Measurements from ENCODE around the gene CNTNAP4. TPM values are rescaled to one million over a fixed set of nuclear protein-coding genes. Genes with fewer than 3 reads are reported as not detected.

Gene CNTNAP4
- total RNA-seq, 1 donor from 2014 or later, result not detected

- Mint-ChIP-seq H3K27ac (ENCODE audit: unreplicated experiment) (no peak overlapping the region), H3K4me3 (ENCODE audit: unreplicated experiment) (no peak overlapping the region), H3K27me3 (ENCODE audit: unreplicated experiment) (peaks cover 5% of the 10 kb centered on the region), H3K9me3 (ENCODE audit: unreplicated experiment) (no peaks in the 10 kb centered on the region), H3K36me3 (ENCODE audit: unreplicated experiment) (no peaks in the 10 kb centered on the region), H3K4me1 (ENCODE audit: unreplicated experiment) (no peaks in the 10 kb centered on the region)
- DNase-seq (ENCODE audit: extremely low spot score, unreplicated experiment), result no peak
- TF ChIP-seq, protein P1, sequence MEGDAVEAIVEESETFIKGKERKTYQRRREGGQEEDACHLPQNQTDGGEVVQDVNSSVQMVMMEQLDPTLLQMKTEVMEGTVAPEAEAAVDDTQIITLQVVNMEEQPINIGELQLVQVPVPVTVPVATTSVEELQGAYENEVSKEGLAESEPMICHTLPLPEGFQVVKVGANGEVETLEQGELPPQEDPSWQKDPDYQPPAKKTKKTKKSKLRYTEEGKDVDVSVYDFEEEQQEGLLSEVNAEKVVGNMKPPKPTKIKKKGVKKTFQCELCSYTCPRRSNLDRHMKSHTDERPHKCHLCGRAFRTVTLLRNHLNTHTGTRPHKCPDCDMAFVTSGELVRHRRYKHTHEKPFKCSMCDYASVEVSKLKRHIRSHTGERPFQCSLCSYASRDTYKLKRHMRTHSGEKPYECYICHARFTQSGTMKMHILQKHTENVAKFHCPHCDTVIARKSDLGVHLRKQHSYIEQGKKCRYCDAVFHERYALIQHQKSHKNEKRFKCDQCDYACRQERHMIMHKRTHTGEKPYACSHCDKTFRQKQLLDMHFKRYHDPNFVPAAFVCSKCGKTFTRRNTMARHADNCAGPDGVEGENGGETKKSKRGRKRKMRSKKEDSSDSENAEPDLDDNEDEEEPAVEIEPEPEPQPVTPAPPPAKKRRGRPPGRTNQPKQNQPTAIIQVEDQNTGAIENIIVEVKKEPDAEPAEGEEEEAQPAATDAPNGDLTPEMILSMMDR (IDR thresholded peaks at IDR 0.05), result no peak
These were observed 247.2 kb downstream of the CNTNAP4 start for GRCh38 chr16:76524356-76524755.

GRCh38 chr16:76524769-76525168 lies 247.6 kb downstream of the CNTNAP4 start:
- DNase-seq (ENCODE audit: extremely low spot score, unreplicated experiment), result no peak
- H3K4me1 Mint-ChIP-seq (ENCODE audit: unreplicated experiment), result no peaks in the 10 kb centered on the region
- H3K4me3 Mint-ChIP-seq (ENCODE audit: unreplicated experiment), result no peak overlapping the region
- H3K27ac Mint-ChIP-seq (ENCODE audit: unreplicated experiment), result no peak overlapping the region
- peaks cover 5% of the 10 kb centered on the region for H3K27me3 Mint-ChIP-seq (ENCODE audit: unreplicated experiment)
- H3K9me3 Mint-ChIP-seq (ENCODE audit: unreplicated experiment), result no peaks in the 10 kb centered on the region
- TF ChIP-seq, protein P1 (IDR thresholded peaks at IDR 0.05), result no peak
- H3K36me3 Mint-ChIP-seq (ENCODE audit: unreplicated experiment), result no peaks in the 10 kb centered on the region

DNA sequence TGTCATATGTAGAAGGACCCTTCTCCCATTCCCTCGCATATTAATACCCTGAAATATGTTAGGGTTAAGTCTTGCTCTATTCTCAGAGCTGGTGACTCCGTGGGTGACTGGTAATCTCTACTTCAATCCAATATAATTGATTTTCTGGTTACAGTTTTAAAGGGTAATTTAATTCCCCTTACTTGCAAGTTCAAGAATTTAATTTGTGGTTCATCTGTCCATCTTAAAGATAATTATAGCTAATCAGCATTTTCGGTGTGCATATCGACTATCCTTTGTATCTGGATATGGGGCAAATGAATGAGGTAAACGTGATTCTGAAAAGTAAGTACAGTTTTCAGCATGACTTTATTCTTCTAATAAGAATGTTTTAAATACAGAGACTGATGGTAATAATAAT lies 250.0 kb downstream of the CNTNAP4 start:
- Mint-ChIP-seq H3K27me3 (ENCODE audit: unreplicated experiment) (no peaks in the 10 kb centered on the region), H3K27ac (ENCODE audit: unreplicated experiment) (no peak overlapping the region)
- DNase-seq (ENCODE audit: extremely low spot score, unreplicated experiment), result no peak

GRCh38 chr16:76529120-76529519 lies 251.9 kb downstream of the CNTNAP4 start:
- TF ChIP-seq, protein P1 (IDR thresholded peaks at IDR 0.05), result no peak
- Mint-ChIP-seq H3K9me3 (ENCODE audit: unreplicated experiment) (no peaks in the 10 kb centered on the region), H3K27ac (ENCODE audit: unreplicated experiment) (no peak overlapping the region), H3K4me3 (ENCODE audit: unreplicated experiment) (no peak overlapping the region), H3K27me3 (ENCODE audit: unreplicated experiment) (no peaks in the 10 kb centered on the region), H3K4me1 (ENCODE audit: unreplicated experiment) (no peaks in the 10 kb centered on the region), H3K36me3 (ENCODE audit: unreplicated experiment) (no peaks in the 10 kb centered on the region)
- no peak for DNase-seq (ENCODE audit: extremely low spot score, unreplicated experiment)

More for the DNA sequence above, 250.0 kb downstream of the CNTNAP4 start:
- no peak overlapping the region for H3K4me3 Mint-ChIP-seq (ENCODE audit: unreplicated experiment)
- H3K36me3 Mint-ChIP-seq (ENCODE audit: unreplicated experiment), result no peaks in the 10 kb centered on the region
- H3K9me3 Mint-ChIP-seq (ENCODE audit: unreplicated experiment), result no peaks in the 10 kb centered on the region
- H3K4me1 Mint-ChIP-seq (ENCODE audit: unreplicated experiment), result no peaks in the 10 kb centered on the region
- TF ChIP-seq, protein P1 (IDR thresholded peaks at IDR 0.05), result no peak

- no peak overlapping the region for H3K27ac Mint-ChIP-seq (ENCODE audit: unreplicated experiment)
- TF ChIP-seq, protein P1 (IDR thresholded peaks at IDR 0.05), result no peak
- no peaks in the 10 kb centered on the region for H3K9me3 Mint-ChIP-seq (ENCODE audit: unreplicated experiment)
- H3K4me3 Mint-ChIP-seq (ENCODE audit: unreplicated experiment), result no peak overlapping the region
- H3K4me1 Mint-ChIP-seq (ENCODE audit: unreplicated experiment), result no peaks in the 10 kb centered on the region
- DNase-seq (ENCODE audit: extremely low spot score, unreplicated experiment), result no peak
- H3K36me3 Mint-ChIP-seq (ENCODE audit: unreplicated experiment), result no peaks in the 10 kb centered on the region
- no peaks in the 10 kb centered on the region for H3K27me3 Mint-ChIP-seq (ENCODE audit: unreplicated experiment)
These were observed 254.0 kb downstream of the CNTNAP4 start for GRCh38 chr16:76531236-76531635.
